HEK293 (cell line): Measurements from ENCODE around the gene NHSL2.

Source experiments
- CTCF ChIA-PET: fragments of 350-600 bp; formaldehyde crosslinking; extraction: SDS; loops from one replicate; lab custom pipeline; 2021; ENCODE audit warnings: antibody characterized with exemption; lab: Yijun Ruan, JAX
- POLR2A ChIA-PET: fragments of 300-600 bp; formaldehyde crosslinking; extraction: SDS; loops from one replicate; lab custom pipeline; 2020; ENCODE audit warnings: antibody characterized with exemption, inconsistent platforms; lab: Yijun Ruan, JAX
- H3K27ac ChIP-seq: fragments of 200-500 bp; sonication (Bioruptor generic); 2 replicates; pipeline ENCODE4 v1.5.1; 2014; ENCODE audit warnings: low read depth, low read length, control low read depth, inconsistent platforms; ENCODE audit errors: extremely low read depth
- H3K36me3 ChIP-seq, 2 experiments: fragments of 200-500 bp in 1 of 2; sonication (Bioruptor generic) in 1 of 2; 1 replicate in 1 of 2; 2 replicates in 1 of 2; pipeline ENCODE4 v1.5.1; 2014 to 2017; ENCODE audit warnings: inconsistent platforms in 2 of 2, low read length in 2 of 2; ENCODE audit not compliant: control insufficient read depth in 2 of 2, insufficient read depth in 1 of 2
- H3K4me1 ChIP-seq: fragments of 200-500 bp; sonication (Bioruptor generic); 2 replicates; pipeline ENCODE4 v1.5.1; 2014; ENCODE audit warnings: mild to moderate bottlenecking, low read length, inconsistent platforms; ENCODE audit not compliant: control insufficient read depth, insufficient read depth
- H3K4me3 ChIP-seq: 2 replicates; pipeline ENCODE4 v1.5.1; 2011; ENCODE audit warnings: low read depth, mild to moderate bottlenecking, control low read depth, low read length, moderate library complexity
- H3K9me3 ChIP-seq: fragments of 200-500 bp; sonication (Bioruptor generic); 2 replicates; pipeline ENCODE4 v1.5.1; 2014; ENCODE audit warnings: low read depth, low read length, inconsistent platforms; ENCODE audit not compliant: control insufficient read depth, insufficient read depth
- AEBP2 ChIP-seq: fragments of 450-650 bp; formaldehyde crosslinking; IDR thresholded peaks from 2 replicates; pipeline ENCODE4 v1.5.1; 2016; ENCODE audit warnings: missing biosample characterization, missing genetic modification characterization, borderline replicate concordance
- GLI4 ChIP-seq: fragments of 450-650 bp; formaldehyde crosslinking; IDR thresholded peaks from 2 replicates; pipeline ENCODE4 v1.5.1; 2016; ENCODE audit warnings: missing biosample characterization, missing genetic modification characterization
- HOXA7 ChIP-seq: sonication (generic); formaldehyde crosslinking; IDR thresholded peaks from 2 replicates; pipeline ENCODE4 v1.8.1; 2022; ENCODE audit warnings: missing genetic modification reagents, borderline replicate concordance
- PRDM1 ChIP-seq: fragments of 450-650 bp; formaldehyde crosslinking; IDR thresholded peaks from 2 replicates; pipeline ENCODE4; 2016; ENCODE audit warnings: missing biosample characterization, missing genetic modification characterization
- PRDM4 ChIP-seq: fragments of 450-650 bp; formaldehyde crosslinking; IDR thresholded peaks from 2 replicates; pipeline ENCODE4 v1.5.1; 2017; ENCODE audit warnings: missing biosample characterization, missing genetic modification characterization
- TRIM28 ChIP-seq: IDR thresholded peaks from 2 replicates; pipeline ENCODE4 v1.6.1; 2011; ENCODE audit warnings: low read length, control low read depth, borderline replicate concordance
- WT1 ChIP-seq: fragments of 450-650 bp; formaldehyde crosslinking; IDR thresholded peaks from 2 replicates; pipeline ENCODE4 v1.5.1; 2016; ENCODE audit warnings: missing biosample characterization, missing genetic modification characterization
- ZBTB6 ChIP-seq: fragments of 450-650 bp; formaldehyde crosslinking; IDR thresholded peaks from 2 replicates; pipeline ENCODE4 v1.5.1; 2017; ENCODE audit warnings: missing biosample characterization, missing genetic modification characterization
- ZIC2 ChIP-seq: fragments of 450-650 bp; formaldehyde crosslinking; IDR thresholded peaks from 2 replicates; pipeline ENCODE4 v1.5.1; 2016; ENCODE audit warnings: missing biosample characterization, missing genetic modification characterization
- ZNF146 ChIP-seq: fragments of 450-650 bp; formaldehyde crosslinking; IDR thresholded peaks from 2 replicates; pipeline ENCODE4 v1.5.1; 2016; ENCODE audit warnings: missing biosample characterization, missing genetic modification characterization
- ZNF155 ChIP-seq: fragments of 450-650 bp; formaldehyde crosslinking; IDR thresholded peaks from 2 replicates; pipeline ENCODE4 v1.5.1; 2016; ENCODE audit warnings: missing biosample characterization, missing genetic modification characterization
- ZNF2 ChIP-seq: fragments of 450-650 bp; formaldehyde crosslinking; IDR thresholded peaks from 2 replicates; pipeline ENCODE4 v1.5.1; 2016; ENCODE audit warnings: missing biosample characterization, missing genetic modification characterization
- ZNF398 ChIP-seq: fragments of 450-650 bp; formaldehyde crosslinking; IDR thresholded peaks from 2 replicates; pipeline ENCODE4 v1.5.1; 2017; ENCODE audit warnings: missing biosample characterization, missing genetic modification characterization
- ZNF449 ChIP-seq: fragments of 450-650 bp; formaldehyde crosslinking; IDR thresholded peaks from 2 replicates; pipeline ENCODE4 v1.5.1; 2017; ENCODE audit warnings: missing biosample characterization, mild to moderate bottlenecking, missing genetic modification characterization, moderate library complexity
- ZNF549 ChIP-seq: fragments of 450-650 bp; IDR thresholded peaks from 2 replicates; pipeline ENCODE4 v1.5.1; 2018; ENCODE audit warnings: missing biosample characterization, missing genetic modification characterization, mild to moderate bottlenecking, inconsistent platforms, moderate library complexity
- ZNF580 ChIP-seq: fragments of 450-650 bp; formaldehyde crosslinking; IDR thresholded peaks from 2 replicates; pipeline ENCODE4 v1.5.1; 2016; ENCODE audit warnings: missing biosample characterization, missing genetic modification characterization
- ZNF629 ChIP-seq: fragments of 450-650 bp; formaldehyde crosslinking; IDR thresholded peaks from 2 replicates; pipeline ENCODE4 v1.5.1; 2017; ENCODE audit warnings: missing biosample characterization, missing genetic modification characterization
- ZNF777 ChIP-seq: fragments of 450-650 bp; formaldehyde crosslinking; IDR thresholded peaks from 2 replicates; pipeline ENCODE4 v1.5.1; 2017; ENCODE audit warnings: missing biosample characterization, missing genetic modification characterization, borderline replicate concordance
- ZNF843 ChIP-seq: fragments of 450-650 bp; formaldehyde crosslinking; IDR thresholded peaks from 2 replicates; pipeline ENCODE4 v1.5.1; 2016; ENCODE audit warnings: missing biosample characterization, missing genetic modification characterization
- ZSCAN18 ChIP-seq: fragments of 450-650 bp; formaldehyde crosslinking; IDR thresholded peaks from 2 replicates; pipeline ENCODE4 v1.5.1; 2016; ENCODE audit warnings: missing biosample characterization, missing genetic modification characterization

The NHSL2 gene

GRCh38 chrX:72100051-72100755, 189.6 kb downstream of the NHSL2 start:
- Histone ChIP-seq H3K4me3 (no peak overlapping the region), H3K36me3 (no peaks in the 10 kb centered on the region)
- TF ChIP-seq ZNF777 (tag by site-specific recombination) (no peak), ZNF155 (no peak), ZIC2 (tag by site-specific recombination) (peak; percentile 48), GLI4 (no peak), ZSCAN18 (tag by site-specific recombination) (no peak), AEBP2 (no peak)
- TF ChIP-seq, all 188 proteins: peak for 1
- no peaks in the 10 kb centered on the region for H3K9me3 ChIP-seq
- POLR2A ChIA-PET: no interaction called here
- no peaks in the 10 kb centered on the region for H3K4me1 ChIP-seq
- CTCF ChIA-PET: no interaction called here
- no peak overlapping the region for H3K27ac ChIP-seq

- CTCF ChIA-PET: interaction anchor here (0.9 kb wide), 1 partner anchor 101 kb away, joined by 3 read pairs; no protein-coding TSS in a partner anchor
- Histone ChIP-seq H3K4me1 (no peaks in the 10 kb centered on the region), H3K36me3 (no peaks in the 10 kb centered on the region), H3K9me3 (no peaks in the 10 kb centered on the region)
- TF ChIP-seq ZNF2: no peak
- no peak for TF ChIP-seq ZNF580 (tag by site-specific recombination)
- TF ChIP-seq, all 188 proteins: peak for 0
- Histone ChIP-seq H3K27ac (no peak overlapping the region), H3K4me3 (no peak overlapping the region)
- POLR2A ChIA-PET: no interaction called here
These were observed 190.2 kb downstream of the NHSL2 start for GRCh38 chrX:72100824-72101351.

- ChIA-PET POLR2A (no interaction called here), CTCF (interaction anchor here (0.9 kb wide), 1 partner anchor 102 kb away, joined by 3 read pairs; no protein-coding TSS in a partner anchor)
- Histone ChIP-seq H3K9me3 (no peaks in the 10 kb centered on the region), H3K4me1 (no peaks in the 10 kb centered on the region), H3K27ac (no peak overlapping the region), H3K36me3 (no peaks in the 10 kb centered on the region), H3K4me3 (no peak overlapping the region)
- TF ChIP-seq TRIM28 (peak; percentile 40; the same call in 1 of the 2 replicates), ZBTB6 (no peak), ZNF146 (no peak), PRDM4 (no peak), PRDM1 (tag by site-specific recombination) (no peak), ZNF629 (no peak), HOXA7 (CRISPR knock-in tag) (no peak), ZNF398 (tag by site-specific recombination) (no peak), ZNF843 (tag by site-specific recombination) (no peak), WT1 (tag by site-specific recombination) (no peak), ZIC2 (tag by site-specific recombination) (peak; percentile 25; the same call in 1 of the 2 replicates), ZNF449 (no peak), ZNF549 (tag by site-specific recombination) (no peak)
These were observed 191.0 kb downstream of the NHSL2 start for GRCh38 chrX:72101597-72102037.
